Peyer's patch (tissue), 4 donors: ENCODE results near the gene OR52N2. TPM values are rescaled to one million over a fixed set of nuclear protein-coding genes. Genes with fewer than 3 reads are reported as not detected.

Source experiments
- DNase-seq, 3 donors: peaks; one replicate each; pipeline ENCODE4 v3.0.0-alpha.2; 2017 to 2019
- H3K27ac ChIP-seq, 4 donors: fragments of 200-600 bp; sonication (generic); one replicate each; pipeline ENCODE4 v1.5.1; 2016 to 2019
- H3K27me3 ChIP-seq, 2 donors: fragments of 200-600 bp; sonication (generic); one replicate each; pipeline ENCODE4 v1.5.1; 2019
- H3K36me3 ChIP-seq, 3 donors: fragments of 200-600 bp; sonication (generic); one replicate each; pipeline ENCODE4 v1.5.1; 2016 to 2019
- H3K4me1 ChIP-seq, 4 donors: fragments of 200-600 bp; sonication (generic); one replicate each; pipeline ENCODE4 v1.5.1; 2016 to 2019
- H3K4me3 ChIP-seq, 4 donors: fragments of 200-600 bp; sonication (generic); 1 replicate in 3 of 4; 2 replicates in 1 of 4; pipeline ENCODE4 v1.5.1; 2016 to 2019; ENCODE audit warnings: mild to moderate bottlenecking in 1 of 4
- H3K9me3 ChIP-seq, 4 donors: fragments of 200-600 bp; sonication (generic); one replicate each; pipeline ENCODE4 v1.5.1; 2016 to 2019; ENCODE audit warnings: mild to moderate bottlenecking in 1 of 4
- CTCF ChIP-seq, 6 experiments: fragments of 450-650 bp in 4 of 6; fragments of 200-600 bp in 2 of 6; sonication (generic) in 1 of 6; IDR thresholded peaks; one replicate each; pipeline ENCODE4 v1.5.1; 2017 to 2019; ENCODE audit warnings: antibody characterized with exemption in 6 of 6, mild to moderate bottlenecking in 3 of 6, moderate library complexity in 1 of 6
- POLR2A ChIP-seq, 2 donors: fragments of 450-650 bp; IDR thresholded peaks; one replicate each; pipeline ENCODE4 v1.5.1; 2017; ENCODE audit warnings: antibody characterized with exemption in 2 of 2, mild to moderate bottlenecking in 2 of 2, moderate library complexity in 2 of 2
- total RNA-seq, 4 donors: library from RNA; depleted of rRNA; stranded (reverse); fragments of >200 nt; gene quantifications; one replicate each; pipeline ENCODE4 v1.1.0, GENCODE V29; 2016

The OR52N2 gene
- total RNA-seq, 4 donors from 2014 or later = not detected

DNA sequence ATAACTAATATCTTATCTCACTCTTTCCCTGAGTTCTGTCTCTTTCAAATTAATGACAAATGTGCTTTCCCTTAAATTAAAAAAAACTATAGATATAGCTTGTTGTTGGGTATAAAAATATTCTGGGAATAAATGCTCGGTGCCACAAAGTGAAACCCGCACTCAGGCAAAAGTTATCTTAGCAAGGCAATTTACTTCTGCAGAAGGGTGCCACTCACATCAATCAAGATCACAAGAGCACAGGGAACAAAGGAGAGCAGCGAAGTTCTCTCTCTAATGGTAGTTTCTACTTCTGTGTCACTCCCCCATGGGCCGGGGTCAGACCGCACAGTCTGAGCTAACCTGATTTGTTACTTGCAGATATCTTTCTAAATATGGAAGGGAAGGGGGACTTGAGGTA lies 4.7 kb upstream of the OR52N2 start:
- Histone ChIP-seq H3K27ac (no peak overlapping the region), H3K27me3 (no peaks in the 10 kb centered on the region), H3K4me3 (no peak overlapping the region), H3K4me1 (no peaks in the 10 kb centered on the region), H3K36me3 (no peaks in the 10 kb centered on the region), H3K9me3 (no peaks in the 10 kb centered on the region)
- no peak for DNase-seq
- TF ChIP-seq POLR2A (IDR thresholded peaks at IDR 0.05) = no peak

- Histone ChIP-seq H3K36me3 (no peaks in the 10 kb centered on the region), H3K4me1 (no peaks in the 10 kb centered on the region), H3K27ac (no peak overlapping the region), H3K9me3 (no peaks in the 10 kb centered on the region), H3K4me3 (no peak overlapping the region), H3K27me3 (no peaks in the 10 kb centered on the region)
- TF ChIP-seq POLR2A (IDR thresholded peaks at IDR 0.05) (no peak), CTCF (IDR thresholded peaks at IDR 0.05) (no peak)
- no peak for DNase-seq
These were observed 1.1 kb upstream of the OR52N2 start for GRCh38 chr11:5807580-5807979.

GRCh38 chr11:5809122-5809519 lies 397 bp downstream of the OR52N2 start:
- Histone ChIP-seq H3K27ac (no peak overlapping the region), H3K27me3 (no peaks in the 10 kb centered on the region), H3K9me3 (no peaks in the 10 kb centered on the region), H3K4me1 (no peaks in the 10 kb centered on the region), H3K4me3 (peak overlapping the region; percentile 20 to 53 (median 41)), H3K36me3 (no peaks in the 10 kb centered on the region)
- TF ChIP-seq CTCF (IDR thresholded peaks at IDR 0.05) (no peak), POLR2A (IDR thresholded peaks at IDR 0.05) (no peak)
- no peak for DNase-seq

DNA sequence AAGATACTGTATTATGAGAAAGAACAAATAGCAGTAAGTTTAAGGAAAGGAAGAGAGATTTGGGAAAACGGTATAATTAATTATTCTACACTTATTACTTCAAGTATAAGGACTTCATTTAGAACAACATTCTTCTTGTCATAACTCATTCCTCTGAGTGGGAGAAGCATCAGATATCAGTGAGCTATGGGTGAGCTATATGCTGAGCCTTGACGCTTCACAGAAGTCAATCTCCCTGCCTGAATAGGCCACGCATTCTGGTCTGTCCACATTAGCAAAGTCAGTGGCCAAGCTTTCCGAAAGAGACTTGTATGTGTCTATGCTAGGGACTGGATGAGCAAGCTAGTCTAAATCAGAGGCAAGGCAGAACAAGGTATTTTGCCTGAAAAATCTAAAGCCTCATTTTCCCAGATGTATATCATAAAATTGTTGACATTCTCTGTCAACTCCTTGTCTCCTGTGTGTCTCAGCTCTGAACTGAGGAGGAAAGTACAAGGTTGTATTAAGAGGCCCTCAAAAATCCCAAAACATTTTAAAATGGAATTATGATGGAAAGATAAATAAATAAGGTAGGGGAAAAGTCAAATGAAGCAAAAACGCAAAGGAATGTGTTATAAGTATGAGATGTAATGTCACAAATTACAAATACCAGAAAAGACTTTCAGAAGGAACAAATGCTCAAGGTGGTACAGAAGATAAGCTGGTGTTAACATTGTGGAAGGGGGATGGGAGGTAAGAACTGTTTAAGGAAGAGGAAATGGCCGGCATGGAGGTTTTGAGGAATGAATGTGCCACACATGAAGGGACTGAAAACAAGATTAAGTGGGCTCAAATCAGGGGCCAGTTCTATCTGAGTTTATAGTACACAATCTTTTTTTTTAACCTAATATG lies 1.4 kb downstream of the OR52N2 start:
- TF ChIP-seq POLR2A (IDR thresholded peaks at IDR 0.05) = no peak
- TF ChIP-seq CTCF (IDR thresholded peaks at IDR 0.05) = no peak
- H3K9me3 ChIP-seq = no peaks in the 10 kb centered on the region
- no peaks in the 10 kb centered on the region for H3K36me3 ChIP-seq
- no peaks in the 10 kb centered on the region for H3K27me3 ChIP-seq
- H3K4me3 ChIP-seq = no peak overlapping the region
- no peak for DNase-seq
- no peak overlapping the region for H3K27ac ChIP-seq
- H3K4me1 ChIP-seq = no peaks in the 10 kb centered on the region

GRCh38 chr11:5815534-5815933 lies 6.8 kb downstream of the OR52N2 start:
- Histone ChIP-seq H3K4me1 (no peaks in the 10 kb centered on the region), H3K27ac (no peak overlapping the region), H3K36me3 (no peaks in the 10 kb centered on the region), H3K27me3 (no peaks in the 10 kb centered on the region), H3K9me3 (no peaks in the 10 kb centered on the region), H3K4me3 (no peak overlapping the region)
- TF ChIP-seq POLR2A (IDR thresholded peaks at IDR 0.05) (no peak), CTCF (IDR thresholded peaks at IDR 0.05) (no peak)
- no peak for DNase-seq

- TF ChIP-seq CTCF (IDR thresholded peaks at IDR 0.05) (no peak), POLR2A (IDR thresholded peaks at IDR 0.05) (no peak)
These were observed 9.6 kb downstream of the OR52N2 start for GRCh38 chr11:5818245-5818886.

More at GRCh38 chr11:5818245-5818886, 9.6 kb downstream of the OR52N2 start:
- Histone ChIP-seq H3K4me1 (no peaks in the 10 kb centered on the region), H3K9me3 (no peaks in the 10 kb centered on the region), H3K27ac (no peak overlapping the region), H3K36me3 (no peaks in the 10 kb centered on the region), H3K27me3 (no peaks in the 10 kb centered on the region), H3K4me3 (no peak overlapping the region)
- DNase-seq = no peak
